ENCODE measurements around the gene MRPL2.

Gene MRPL2

DNA sequence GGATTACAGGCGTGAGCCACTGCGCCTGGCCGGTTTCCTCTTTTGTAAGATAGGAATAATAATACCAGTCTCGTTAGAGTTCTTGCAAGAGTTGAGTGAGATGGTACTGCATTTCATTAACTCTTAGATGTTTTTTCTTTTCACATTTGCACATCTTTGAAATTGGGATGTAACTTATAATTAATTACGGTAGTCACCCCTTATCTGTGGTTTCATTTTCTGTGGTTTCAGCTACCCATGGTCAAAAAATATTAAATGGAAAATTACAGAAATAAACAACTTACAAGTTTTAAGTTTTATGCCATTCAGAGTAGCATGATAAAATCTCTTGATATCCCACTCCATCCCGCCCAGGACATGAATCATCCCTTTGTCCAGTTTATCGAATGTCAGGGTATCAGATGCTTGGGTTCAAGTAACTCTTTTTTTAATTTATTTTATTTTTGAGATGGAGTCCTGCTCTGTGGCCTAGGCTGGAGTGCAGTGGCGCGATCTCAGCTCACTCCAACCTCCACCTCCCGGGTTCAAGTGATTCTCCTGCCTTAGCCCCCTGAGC is 32.3 kb upstream of the MRPL2 start:
- TF ChIP-seq, protein P1, sequence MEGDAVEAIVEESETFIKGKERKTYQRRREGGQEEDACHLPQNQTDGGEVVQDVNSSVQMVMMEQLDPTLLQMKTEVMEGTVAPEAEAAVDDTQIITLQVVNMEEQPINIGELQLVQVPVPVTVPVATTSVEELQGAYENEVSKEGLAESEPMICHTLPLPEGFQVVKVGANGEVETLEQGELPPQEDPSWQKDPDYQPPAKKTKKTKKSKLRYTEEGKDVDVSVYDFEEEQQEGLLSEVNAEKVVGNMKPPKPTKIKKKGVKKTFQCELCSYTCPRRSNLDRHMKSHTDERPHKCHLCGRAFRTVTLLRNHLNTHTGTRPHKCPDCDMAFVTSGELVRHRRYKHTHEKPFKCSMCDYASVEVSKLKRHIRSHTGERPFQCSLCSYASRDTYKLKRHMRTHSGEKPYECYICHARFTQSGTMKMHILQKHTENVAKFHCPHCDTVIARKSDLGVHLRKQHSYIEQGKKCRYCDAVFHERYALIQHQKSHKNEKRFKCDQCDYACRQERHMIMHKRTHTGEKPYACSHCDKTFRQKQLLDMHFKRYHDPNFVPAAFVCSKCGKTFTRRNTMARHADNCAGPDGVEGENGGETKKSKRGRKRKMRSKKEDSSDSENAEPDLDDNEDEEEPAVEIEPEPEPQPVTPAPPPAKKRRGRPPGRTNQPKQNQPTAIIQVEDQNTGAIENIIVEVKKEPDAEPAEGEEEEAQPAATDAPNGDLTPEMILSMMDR (conservative IDR thresholded peaks at IDR 0.05; ENCODE audit: low read depth): no peak
- CTCF ChIA-PET: no interaction called here
- peak overlapping the region; percentile 34 for H3K27ac ChIP-seq
- POLR2A ChIA-PET (ENCODE audit: low non-redundant PET): no interaction called here
- DNase-seq (ENCODE audit: low spot score): no peak

DNA sequence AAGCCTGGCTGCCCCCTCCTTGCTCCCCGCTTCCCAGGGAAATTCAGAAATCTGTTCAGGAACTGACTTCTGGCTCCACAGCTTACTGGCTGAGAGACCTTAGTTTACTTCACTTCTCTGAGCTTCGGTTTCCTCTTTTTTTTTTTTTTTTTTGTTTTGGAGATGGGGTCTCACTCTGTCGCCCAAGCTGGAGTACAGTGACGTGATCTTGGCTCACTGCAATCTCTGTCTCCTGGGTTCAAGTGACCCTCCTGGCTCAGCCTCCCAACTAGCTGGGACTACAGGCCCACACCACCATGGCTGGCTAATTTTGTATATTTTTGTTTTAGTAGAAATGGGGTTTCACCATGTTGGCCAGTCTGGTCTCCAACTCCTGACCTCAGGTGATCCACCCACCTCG is 31.8 kb upstream of the MRPL2 start:
- H3K27ac ChIP-seq: peak overlapping the region; percentile 32
- CTCF ChIA-PET: interaction anchor here (1.8 kb wide), 1 partner anchor 53 kb away, joined by 5 read pairs; no protein-coding TSS in a partner anchor
- POLR2A ChIA-PET (ENCODE audit: low non-redundant PET): interaction anchor here (0.9 kb wide), 1 partner anchor 15 kb away, joined by 3 read pairs; the partner anchor contains the start of gene PTK7
- TF ChIP-seq, protein P1 (conservative IDR thresholded peaks at IDR 0.05; ENCODE audit: low read depth): no peak
- DNase-seq (ENCODE audit: low spot score): no peak

DNA sequence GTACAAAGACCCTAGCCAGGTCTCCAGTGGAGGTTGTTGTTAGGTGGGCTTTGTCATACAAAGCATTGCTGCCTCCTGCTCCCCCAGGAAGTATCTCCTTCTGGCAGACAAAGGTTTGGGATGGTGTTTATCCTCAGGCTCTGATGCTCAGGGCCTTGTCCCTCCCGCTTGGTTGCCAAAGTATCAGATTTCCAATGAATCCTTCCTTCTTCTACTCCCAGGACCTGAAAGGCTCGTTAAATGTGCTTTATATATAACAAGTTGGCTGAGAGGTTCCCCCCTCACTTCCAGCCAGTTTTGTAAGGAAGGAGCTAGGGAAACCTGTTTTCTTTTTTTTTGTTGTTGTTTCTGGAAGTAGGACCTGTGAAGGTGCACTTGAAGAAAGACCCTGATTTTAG is 31.3 kb upstream of the MRPL2 start:
- ChIA-PET CTCF (interaction anchor here (0.8 to 1.8 kb wide), 2 partner anchors 53 to 178 kb away, joined by 5 read pairs; no protein-coding TSS in a partner anchor), POLR2A (ENCODE audit: low non-redundant PET) (interaction anchor here (0.9 kb wide), 1 partner anchor 14 kb away, joined by 3 read pairs; the partner anchor contains the start of gene PTK7)
- H3K27ac ChIP-seq: peak overlapping the region; percentile 60
- TF ChIP-seq, protein P1 (conservative IDR thresholded peaks at IDR 0.05; ENCODE audit: low read depth): no peak
- no peak for DNase-seq (ENCODE audit: low spot score)

DNA sequence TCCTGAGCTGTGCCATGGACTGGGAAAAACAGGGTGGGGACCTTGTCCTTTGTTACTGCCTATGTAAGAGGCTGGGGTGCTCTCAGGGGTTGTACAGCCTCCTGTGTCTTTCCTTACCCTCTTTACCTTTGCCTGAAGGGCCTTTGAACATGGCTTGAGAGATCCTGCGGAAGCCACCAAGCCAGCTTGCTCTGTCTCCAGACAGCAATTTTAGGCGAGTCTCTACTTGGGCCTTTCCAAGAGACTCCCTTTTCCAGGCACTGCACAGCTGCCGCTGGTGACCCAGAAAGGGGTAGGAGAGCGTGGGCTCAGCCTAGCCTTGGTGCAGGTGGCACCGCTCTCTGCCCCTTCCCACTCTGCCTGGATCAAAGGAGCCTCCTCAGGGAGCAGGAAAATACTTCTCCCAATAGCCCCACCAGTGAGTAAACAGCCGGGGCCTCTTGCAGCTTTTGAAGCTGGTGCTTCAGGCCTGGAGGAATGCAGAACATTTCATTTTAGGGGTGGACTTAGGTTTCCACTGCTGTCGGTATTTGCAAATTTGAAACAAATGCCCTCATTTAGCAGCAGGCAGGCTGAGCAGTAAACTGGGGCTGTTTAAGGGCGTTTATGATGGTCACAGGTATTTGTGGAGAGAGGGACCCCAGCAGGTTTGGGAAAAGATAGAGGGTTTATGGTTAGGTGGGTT is 30.8 kb upstream of the MRPL2 start:
- ChIA-PET POLR2A (ENCODE audit: low non-redundant PET) (interaction anchor here (0.5 to 0.9 kb wide), 3 partner anchors 14 to 326 kb away, joined by 3 to 4 read pairs (median 3); partner anchors contain the start of gene PTK7), CTCF (interaction anchor here (0.8 to 1.8 kb wide), 2 partner anchors 54 to 179 kb away, joined by 5 read pairs; no protein-coding TSS in a partner anchor)
- DNase-seq (ENCODE audit: low spot score): no peak
- peak overlapping the region; percentile 60 for H3K27ac ChIP-seq
- TF ChIP-seq, protein P1 (conservative IDR thresholded peaks at IDR 0.05; ENCODE audit: low read depth): no peak

DNA sequence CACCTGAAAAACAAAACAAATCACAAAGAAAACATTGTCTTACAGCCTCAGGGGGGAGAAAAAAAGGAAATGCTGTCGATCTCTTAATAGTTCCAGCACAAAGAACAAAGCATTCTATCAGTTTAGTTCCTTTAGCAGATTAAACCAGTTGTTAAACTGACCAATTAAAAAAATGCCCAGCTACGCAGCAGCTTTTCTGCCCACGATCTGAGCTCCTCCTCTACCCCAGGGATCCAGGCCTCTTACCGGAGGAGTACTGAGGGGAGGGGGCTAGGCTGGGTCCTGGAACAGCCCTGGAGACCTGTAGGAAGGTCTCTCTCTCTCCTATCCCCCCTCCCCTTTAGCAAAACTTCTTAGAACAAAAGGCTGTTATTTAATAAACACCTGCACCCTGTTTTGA is 30.2 kb upstream of the MRPL2 start:
- TF ChIP-seq, protein P1 (conservative IDR thresholded peaks at IDR 0.05; ENCODE audit: low read depth): no peak
- ChIA-PET POLR2A (ENCODE audit: low non-redundant PET) (interaction anchor here (0.5 kb wide), 2 partner anchors 16 to 326 kb away, joined by 3 to 4 read pairs; no protein-coding TSS in a partner anchor), CTCF (interaction anchor here (0.8 to 1.8 kb wide), 2 partner anchors 54 to 179 kb away, joined by 5 read pairs; no protein-coding TSS in a partner anchor)
- H3K27ac ChIP-seq: peak overlapping the region; percentile 60
- no peak for DNase-seq (ENCODE audit: low spot score)

DNA sequence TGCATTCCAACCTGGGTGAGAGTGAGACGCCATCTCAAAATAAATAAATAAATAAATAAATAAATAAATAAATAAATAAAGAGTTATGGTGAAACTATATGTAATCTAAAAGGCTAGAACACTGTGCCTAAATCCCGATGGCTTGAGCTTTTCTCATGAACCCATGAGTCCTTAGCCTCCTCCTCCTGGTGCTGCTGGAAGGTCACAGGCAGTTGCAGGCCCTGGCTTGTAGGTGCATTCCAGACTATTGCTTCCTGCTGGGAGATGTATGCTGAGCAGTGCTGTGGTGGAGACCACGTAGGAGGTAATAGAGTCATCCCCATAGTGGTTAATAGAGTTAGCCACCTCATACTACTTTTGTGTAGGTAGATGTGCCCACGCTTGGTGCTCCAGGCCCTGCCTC is 29.4 kb upstream of the MRPL2 start:
- peak; percentile 92 for DNase-seq (ENCODE audit: low spot score)
- POLR2A ChIA-PET (ENCODE audit: low non-redundant PET): interaction anchor here (0.7 kb wide), 1 partner anchor 65 kb away, joined by 3 read pairs; no protein-coding TSS in a partner anchor
- CTCF ChIA-PET: interaction anchor here (0.9 kb wide), 1 partner anchor 55 kb away, joined by 3 read pairs; no protein-coding TSS in a partner anchor
- TF ChIP-seq, protein P1 (conservative IDR thresholded peaks at IDR 0.05; ENCODE audit: low read depth): no peak
- peak overlapping the region; percentile 69 for H3K27ac ChIP-seq

All from RWPE1 (cell line).